HS-5 (cell line): ENCODE measurements around the gene SHROOM2.
"Not testable (repeated sequence)": the region's sequence is repeated elsewhere in the genome, so short reads cannot be mapped to it uniquely, and the experiment has no call there.

Source experiments
- DNase-seq: peaks from one replicate; pipeline ENCODE4 v3.0.0-alpha.2; 2012; ENCODE audit warnings: low read depth

SHROOM2 gene, protein sequence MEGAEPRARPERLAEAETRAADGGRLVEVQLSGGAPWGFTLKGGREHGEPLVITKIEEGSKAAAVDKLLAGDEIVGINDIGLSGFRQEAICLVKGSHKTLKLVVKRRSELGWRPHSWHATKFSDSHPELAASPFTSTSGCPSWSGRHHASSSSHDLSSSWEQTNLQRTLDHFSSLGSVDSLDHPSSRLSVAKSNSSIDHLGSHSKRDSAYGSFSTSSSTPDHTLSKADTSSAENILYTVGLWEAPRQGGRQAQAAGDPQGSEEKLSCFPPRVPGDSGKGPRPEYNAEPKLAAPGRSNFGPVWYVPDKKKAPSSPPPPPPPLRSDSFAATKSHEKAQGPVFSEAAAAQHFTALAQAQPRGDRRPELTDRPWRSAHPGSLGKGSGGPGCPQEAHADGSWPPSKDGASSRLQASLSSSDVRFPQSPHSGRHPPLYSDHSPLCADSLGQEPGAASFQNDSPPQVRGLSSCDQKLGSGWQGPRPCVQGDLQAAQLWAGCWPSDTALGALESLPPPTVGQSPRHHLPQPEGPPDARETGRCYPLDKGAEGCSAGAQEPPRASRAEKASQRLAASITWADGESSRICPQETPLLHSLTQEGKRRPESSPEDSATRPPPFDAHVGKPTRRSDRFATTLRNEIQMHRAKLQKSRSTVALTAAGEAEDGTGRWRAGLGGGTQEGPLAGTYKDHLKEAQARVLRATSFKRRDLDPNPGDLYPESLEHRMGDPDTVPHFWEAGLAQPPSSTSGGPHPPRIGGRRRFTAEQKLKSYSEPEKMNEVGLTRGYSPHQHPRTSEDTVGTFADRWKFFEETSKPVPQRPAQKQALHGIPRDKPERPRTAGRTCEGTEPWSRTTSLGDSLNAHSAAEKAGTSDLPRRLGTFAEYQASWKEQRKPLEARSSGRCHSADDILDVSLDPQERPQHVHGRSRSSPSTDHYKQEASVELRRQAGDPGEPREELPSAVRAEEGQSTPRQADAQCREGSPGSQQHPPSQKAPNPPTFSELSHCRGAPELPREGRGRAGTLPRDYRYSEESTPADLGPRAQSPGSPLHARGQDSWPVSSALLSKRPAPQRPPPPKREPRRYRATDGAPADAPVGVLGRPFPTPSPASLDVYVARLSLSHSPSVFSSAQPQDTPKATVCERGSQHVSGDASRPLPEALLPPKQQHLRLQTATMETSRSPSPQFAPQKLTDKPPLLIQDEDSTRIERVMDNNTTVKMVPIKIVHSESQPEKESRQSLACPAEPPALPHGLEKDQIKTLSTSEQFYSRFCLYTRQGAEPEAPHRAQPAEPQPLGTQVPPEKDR (N-terminal part only)

DNA sequence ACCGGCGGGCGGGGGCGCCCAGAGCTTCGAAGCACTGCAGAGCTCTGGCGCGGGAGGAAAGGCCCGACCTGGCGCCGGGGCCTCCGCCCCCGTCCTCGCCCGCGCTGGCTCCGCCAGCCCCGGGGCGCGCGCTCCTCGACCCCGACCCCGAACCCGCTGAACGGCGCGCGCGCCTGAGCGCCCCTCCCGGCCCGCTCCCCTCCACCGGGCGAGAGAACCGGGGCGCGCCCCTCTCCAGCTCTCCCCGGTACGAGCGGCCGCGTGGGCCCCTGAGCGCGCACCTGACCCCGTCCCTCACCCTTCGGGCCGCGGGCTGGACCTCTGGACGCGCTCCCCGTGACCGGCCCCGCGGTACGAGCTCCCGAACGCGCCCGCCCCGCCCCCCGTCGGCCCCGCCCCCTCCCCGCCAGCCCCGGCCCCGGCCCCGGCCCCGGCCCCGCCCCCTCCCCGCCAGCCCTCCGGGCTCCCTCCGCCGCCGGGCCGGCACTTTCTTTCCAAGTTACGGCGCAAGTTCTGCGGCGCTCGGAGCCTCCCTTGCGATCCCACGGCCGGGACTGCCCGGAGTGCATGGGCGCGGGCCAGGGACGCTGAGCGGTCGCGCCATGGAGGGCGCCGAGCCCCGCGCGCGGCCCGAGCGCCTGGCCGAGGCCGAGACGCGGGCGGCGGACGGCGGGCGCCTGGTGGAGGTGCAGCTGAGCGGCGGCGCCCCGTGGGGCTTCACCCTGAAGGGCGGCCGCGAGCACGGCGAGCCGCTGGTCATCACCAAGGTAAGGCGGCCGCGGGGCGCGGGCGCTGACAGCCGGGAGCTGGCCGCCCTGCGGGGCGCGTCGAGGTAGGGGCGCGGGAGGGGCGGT lies at the start of gene SHROOM2:
SHROOM2 (plus strand) TSS at position 486 of the 854 bp plus-strand sequence; CDS start at position 603, 117 bp downstream.
- no peak for DNase-seq

DNA sequence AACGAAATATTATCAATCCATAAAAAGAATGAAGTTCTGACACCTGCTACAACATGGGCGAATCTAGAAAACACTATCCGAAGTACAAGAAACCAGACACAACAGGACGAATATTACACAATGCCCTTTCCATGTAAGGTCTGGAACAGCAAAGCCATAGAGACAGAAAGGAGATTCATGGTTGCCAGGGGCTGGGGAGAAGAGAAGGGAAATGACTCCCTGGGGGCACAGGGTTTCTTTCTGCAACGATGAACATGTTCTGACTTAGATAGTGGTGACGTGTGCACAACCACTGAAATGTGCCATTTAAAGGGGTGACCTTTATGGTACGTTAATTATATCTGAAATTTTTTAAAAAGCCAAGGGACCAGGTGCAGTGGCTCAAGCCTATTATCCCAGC lies 48.9 kb upstream of the SHROOM2 start:
- no peak for DNase-seq

DNA sequence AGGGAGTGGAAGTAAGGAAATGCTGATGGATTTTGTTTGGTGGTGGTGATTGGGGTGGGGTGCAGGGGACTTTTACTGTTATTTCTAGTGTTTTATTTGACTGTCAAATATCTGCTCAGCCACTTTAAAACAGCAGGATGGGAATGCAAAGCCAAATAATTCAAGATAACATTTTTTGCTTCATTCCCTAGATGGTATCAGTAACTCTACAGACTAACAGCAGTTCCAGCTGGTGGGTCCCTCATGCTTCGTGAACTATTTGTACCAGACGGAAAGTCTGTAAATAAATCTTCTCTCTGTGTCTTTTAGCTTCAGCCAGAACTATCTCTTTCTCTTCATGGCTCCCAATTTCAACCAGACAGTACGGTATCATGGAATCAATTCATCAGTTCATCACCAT lies 48.1 kb upstream of the SHROOM2 start:
- DNase-seq, result no peak

DNA sequence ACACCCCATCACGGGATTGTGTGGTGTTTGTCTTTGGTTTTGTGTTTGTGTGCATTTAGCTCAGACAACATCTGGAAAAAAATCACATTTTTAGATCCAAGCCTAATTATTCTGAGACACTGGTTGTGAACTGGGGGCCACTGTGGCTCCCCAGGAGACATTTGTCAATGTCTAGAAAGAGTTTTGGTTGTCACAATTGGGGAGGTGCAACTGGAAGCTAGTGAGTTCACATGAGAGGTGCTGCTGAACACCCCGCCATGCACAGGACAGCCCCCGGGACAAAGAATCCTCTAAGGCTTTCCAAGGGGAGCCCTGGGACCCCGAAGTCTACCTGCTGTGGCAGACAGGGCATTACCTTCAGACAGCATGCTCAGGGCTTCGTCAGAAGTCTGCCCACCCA lies 47.1 kb upstream of the SHROOM2 start:
- DNase-seq, result no peak

DNA sequence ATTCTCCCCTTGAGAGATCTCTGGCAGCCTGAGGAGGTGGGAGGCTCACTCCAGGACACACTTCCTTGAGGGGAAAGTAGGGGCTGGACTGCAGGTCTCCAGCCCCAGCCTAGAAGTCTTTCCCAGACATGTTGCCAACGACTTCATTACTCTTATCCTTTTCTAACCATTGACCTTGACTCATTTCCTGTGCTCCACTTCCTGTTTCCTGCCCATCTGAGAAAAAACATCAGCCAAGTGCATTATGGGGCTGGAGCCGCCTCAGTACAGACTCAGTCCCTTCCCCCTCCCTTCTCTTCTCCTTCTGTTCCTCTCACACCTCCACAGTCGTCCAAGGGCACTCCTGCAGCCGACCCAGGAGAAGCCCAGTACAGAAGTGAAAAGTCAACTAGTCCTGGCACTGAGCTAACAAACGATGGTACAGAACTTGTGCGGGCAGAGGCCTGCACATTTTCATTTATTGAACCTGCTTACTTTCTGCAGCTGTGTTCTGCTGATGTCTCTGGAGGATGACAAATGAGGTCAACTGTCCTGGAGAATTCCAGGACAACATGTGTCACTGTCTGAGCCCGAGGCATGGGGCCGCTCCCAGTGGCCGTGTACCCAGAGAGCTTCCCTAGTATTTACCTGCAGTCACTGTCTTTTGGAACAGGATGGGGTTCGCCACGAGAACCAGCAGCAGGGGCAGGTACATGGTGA lies 40.7 kb upstream of the SHROOM2 start:
- DNase-seq, result no peak

DNA sequence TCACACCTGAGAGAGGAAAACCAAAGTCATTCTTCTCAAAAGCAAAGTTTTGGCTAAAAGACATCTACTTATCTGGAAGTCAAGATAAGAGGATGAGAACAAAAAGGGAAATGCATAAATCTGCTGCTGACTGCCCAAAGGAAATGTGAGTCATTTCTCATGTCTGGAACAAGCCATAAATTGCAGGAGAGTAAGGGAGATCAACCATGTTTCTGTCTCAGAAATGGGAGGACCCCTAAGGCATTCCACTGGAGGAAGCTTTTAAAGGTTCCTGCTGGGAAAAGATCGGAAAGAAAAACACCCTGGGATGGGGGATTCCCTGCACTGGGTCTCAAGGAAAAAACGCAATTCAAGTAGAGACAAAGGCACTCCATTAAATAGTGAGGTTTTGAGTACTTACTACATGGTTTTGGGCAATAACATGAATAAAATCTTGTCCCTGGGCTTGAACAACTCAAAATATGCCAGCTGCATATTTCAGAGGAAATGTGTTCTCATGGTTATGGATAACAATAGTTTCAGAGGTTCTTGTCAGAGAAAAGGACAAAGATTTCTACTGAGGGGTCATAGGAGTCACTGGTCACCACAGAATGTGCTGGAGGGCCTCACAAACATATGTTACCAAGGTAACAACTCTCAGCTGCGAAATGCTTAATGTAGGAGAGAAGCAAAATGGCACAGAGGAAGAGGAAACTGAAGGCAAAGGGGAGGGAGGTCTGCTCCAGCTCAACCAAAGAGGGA lies 39.9 kb upstream of the SHROOM2 start:
- no peak for DNase-seq

DNA sequence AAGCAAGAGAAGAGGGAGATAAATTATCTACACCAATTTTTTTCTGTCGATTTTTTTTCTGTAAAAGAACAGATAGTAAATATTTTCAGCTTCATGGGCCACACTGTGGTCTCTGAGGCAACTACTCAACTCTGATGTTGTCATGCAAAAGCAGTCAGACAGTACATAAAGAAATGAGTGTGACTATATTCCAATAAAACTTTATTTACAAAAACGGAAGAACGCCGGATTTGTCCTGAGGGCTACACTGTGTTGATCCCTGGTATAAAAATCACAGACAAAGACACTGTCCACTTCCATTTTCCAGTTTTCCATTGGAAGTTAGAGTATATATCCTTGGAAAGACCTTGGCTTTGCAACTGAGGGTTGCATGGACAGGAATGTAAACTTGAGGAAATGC lies 38.6 kb upstream of the SHROOM2 start:
- DNase-seq, result no peak

DNA sequence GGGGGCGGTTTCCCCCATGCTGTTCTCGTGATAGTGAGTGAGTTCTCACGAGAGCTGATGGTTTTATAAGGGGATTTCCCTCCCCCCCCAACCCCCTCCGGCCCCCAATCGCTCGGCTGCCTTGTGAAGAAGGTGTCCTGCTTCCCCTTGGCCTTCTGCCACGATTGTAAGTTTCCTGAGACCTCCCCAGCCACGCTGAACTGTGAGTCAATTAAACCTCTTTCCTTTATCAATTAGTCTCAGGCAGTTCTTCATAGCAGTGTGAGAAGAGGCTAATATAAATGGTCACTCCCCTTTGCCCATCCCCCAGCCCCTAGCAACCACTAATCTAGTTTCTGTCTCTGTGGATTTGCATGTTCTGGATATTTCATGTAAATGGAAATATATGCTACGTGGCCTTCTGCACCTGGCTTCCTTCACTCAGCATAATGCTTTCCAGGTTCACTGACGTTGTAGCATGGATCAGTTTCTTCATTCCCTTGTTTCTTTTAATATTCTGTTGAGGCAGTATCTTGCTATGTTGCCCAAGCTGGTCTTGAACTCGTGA lies 37.0 kb upstream of the SHROOM2 start:
- DNase-seq, result no peak

DNA sequence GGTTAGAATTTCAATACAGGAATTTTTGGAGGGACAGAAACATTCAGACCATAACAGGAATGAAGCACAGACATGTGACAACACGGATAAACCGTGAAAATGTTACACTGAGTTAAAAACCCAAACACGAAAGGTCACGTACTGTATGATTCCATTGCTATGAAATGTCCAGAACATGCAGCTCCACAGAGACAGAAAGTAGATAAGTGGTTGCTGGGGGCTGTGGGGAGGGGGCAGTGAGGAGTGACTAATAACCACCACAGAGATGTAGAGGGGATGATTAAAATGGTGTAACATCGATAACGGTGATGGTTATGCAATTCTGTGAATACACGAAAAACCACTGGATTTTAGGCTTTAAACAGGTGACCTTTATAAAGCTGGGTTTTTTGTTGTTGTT lies 28.9 kb upstream of the SHROOM2 start:
- DNase-seq, result no peak

DNA sequence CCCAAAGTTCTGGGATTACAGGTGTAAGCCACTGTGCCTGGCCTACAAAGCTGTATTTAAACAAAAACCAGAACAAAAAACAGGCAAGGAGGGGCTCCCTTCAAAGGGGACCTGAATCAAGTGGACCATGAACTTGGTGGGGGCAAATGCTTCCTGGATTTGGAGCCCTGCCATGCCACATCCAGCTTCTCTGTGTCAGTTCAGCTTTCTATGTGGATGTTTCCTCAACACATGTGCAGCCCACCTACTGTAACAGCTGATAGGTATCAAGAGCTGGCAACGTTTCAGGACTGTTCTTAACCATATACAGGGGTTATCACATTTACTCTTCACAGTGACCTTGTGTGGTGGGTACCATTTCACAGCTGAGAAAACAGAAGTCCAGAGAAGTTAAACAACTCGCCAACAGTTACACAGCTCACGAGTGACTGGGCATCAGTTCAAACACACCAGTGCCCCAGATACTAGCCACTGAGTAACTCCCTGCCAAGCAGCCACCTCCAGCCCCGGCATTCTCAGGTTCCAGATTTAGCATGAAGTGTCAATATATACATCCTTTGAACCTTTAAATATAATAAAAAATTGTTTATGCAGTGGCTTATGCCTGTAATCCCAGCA lies 28.1 kb upstream of the SHROOM2 start:
- no peak for DNase-seq

DNA sequence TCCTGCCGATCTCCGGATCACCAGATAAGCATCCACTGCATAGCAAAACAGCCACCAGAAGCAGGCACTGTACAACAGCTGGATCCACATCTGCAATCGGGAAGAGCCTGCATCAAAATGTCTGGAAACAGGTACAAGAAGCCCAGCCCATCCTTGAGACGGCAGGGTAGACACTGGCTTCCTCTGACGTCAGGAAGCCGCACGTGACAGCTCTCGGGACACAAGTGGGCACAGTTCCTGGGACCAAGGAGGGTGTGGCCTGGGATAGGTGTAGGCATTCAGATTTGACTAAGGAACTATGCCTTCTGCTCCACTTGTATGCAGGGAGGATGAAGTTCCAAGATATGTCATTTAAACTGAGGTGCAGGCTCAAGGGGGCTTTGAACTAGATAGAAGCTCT lies 26.9 kb upstream of the SHROOM2 start:
- DNase-seq, result no peak

DNA sequence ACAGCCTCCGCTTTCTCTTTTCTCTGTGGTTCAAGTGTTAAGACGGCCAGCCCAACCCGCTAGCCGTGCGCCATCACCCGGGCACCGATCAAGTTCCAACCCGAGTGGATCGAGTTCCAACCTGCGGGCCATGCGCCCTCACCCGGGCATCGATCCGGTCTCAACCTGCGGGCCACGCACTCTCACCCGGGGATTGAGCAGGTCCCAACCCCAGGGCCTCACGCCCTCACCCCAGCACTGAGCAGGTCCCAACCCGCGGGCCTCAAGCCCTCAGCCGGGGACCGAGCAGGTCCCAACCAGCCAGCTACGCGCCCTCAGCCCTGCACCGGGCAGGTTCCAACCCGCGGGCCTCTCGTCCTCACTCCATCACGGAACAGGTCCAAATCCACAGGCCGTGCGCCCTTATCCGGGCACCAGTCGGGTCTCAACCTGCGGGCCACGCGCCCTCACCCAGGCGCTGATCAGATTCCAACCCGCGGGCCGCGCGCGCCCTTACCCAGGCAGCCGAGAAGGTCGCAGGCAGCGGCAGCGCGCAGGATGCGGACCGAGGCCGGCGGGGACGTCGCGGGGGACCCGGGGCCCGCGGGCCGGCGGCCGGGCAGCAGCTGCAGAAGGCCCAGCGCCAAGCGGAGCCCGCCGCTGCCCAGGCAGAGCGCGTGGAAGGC lies 21.0 kb upstream of the SHROOM2 start:
- no peak for DNase-seq

DNA sequence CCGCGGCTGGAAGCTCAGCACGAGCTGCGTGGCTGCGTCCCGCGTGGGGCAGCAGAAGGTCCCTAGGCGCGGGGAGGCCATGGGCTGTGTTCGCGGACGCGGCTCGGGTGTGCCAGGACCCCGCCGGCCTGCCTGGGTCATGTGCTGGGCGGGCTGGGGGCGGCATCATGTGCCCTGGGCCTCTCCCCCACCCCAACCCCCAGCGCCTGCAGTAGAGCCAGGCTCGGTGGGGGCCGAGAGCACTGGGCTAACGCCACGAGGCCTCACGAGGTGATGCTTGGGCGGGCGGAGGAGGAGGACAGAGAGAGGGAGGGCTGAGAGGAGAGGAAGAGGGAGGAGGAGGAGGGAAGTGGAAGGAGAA lies 20.5 kb upstream of the SHROOM2 start, which contains the start of gene GPR143:
GPR143 (minus strand) TSS at position 111 of the 361 bp plus-strand sequence; CDS start at position 81, 30 bp downstream.
- DNase-seq, result no peak

DNA sequence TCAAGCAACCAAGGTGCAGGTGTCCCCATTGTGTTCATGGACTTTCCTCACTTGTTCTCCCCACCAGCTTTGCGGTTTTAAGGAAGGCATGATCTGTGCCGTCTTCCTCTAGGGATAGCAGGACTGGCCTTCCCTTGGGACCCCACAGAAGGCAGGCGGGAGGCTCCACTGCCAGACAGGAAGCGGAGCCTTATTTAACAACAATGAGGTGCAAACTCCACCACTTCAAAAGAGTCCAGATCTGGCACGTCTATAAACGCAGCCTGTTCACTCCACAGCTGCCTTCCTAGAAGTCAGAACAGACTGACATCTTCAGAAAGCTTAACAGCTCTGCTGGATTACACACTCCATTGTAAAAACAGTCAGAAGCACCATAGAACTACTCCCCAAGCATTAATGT lies 18.9 kb upstream of the SHROOM2 start:
- no peak for DNase-seq

DNA sequence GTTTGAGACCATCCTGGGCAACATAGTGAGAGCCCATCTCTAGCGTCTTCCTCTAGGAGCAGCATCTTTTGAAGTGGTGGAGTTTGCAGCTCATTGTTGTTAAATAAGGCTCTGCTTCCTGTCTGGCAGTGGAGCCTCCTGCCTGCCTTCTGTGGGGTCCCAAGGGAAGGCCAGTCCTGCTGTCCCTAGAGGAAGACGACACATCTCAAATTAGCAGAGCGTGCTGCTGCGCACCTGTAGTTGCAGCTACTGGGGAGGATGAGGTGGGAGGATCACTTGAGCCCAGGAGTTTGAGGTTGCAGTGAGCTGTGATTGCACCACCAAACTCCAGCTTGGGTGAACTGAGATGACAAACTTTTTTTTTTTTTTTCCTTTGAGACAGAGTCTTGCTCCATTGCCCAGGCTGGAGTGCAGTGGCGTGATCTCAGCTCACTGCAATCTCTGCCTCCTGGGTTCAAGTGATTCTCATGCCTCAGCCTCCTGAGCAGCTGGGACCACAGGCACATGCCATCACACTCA lies 17.8 kb upstream of the SHROOM2 start:
- not testable (repeated sequence) for DNase-seq

DNA sequence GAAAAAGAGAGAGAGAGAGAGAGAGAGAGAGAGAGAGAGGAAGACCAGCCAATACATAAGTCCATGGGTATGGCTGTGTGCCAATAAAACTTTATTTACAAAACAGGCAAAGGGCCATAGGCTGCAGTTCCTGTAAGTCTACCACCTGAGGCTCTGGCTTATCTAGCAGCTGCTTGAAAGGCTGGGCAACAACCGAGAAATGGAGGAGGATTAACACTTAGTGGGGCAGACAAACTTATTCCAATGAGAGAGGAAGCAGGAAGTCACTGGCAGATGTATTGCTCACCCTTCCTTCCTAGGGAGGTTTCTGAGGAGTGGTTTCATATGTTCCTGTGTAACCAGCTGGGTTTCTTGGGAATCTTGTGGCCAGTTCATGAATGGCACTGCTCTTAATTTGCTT lies 15.9 kb upstream of the SHROOM2 start:
- no peak for DNase-seq

DNA sequence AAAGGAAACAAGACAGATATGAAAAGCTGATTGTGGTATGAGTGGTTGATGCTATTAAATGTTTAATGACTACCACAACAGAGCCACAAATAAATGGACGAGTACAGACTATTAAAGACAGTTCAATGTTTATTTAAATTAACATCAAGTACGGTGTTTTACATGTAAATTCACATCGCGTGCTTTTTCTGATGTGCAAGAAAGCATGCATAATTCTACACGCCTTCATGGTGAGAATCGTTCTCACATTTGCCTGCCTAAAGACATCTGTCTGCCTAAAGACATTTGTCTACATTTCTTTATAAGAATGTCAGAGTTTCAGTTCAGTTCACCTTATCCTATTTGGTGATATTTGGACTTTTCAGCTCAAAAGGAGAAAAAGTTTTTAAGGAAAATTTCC lies 13.3 kb upstream of the SHROOM2 start:
- DNase-seq, result no peak

DNA sequence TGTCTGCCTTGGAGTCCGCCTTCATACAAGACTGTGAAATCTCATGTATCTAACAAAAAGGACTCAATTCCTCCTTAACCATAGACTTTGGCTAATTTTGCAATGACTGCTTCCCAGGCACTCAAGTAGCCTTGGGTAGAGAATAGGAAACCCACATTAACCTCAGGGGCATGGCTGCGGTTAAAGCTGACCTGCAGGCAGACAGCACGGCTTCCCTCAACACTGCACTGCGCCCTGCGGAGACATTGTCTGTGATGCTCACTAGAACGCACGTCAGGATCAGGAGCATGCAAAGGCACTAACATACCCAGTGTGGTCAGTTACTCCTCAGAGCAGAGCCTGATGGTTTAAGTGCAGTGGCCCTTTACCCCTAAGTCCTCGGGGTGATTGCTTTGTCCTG lies 10.3 kb upstream of the SHROOM2 start:
- DNase-seq, result no peak
